Measurements from ENCODE around the gene U2SURP.

DNA sequence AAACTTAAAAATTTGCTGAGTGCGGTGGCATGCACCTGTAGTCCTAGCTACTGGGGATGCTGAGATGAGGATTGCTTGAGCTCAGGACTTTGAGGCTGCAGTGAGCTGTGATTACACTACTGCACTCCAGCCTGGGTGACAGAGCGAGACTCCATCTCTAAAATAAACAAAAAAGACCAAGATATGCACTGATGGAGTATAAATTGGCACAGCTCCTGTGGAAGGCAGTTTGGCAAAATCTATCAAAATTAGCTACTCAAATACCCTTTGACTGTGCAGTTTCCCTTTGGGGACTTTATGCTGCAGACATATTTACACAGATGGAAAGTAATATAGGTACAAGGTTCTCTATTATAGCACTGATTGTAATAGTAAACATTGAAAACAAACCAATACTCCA is 18.1 kb upstream of the U2SURP start:
- TF ChIP-seq, protein P1, sequence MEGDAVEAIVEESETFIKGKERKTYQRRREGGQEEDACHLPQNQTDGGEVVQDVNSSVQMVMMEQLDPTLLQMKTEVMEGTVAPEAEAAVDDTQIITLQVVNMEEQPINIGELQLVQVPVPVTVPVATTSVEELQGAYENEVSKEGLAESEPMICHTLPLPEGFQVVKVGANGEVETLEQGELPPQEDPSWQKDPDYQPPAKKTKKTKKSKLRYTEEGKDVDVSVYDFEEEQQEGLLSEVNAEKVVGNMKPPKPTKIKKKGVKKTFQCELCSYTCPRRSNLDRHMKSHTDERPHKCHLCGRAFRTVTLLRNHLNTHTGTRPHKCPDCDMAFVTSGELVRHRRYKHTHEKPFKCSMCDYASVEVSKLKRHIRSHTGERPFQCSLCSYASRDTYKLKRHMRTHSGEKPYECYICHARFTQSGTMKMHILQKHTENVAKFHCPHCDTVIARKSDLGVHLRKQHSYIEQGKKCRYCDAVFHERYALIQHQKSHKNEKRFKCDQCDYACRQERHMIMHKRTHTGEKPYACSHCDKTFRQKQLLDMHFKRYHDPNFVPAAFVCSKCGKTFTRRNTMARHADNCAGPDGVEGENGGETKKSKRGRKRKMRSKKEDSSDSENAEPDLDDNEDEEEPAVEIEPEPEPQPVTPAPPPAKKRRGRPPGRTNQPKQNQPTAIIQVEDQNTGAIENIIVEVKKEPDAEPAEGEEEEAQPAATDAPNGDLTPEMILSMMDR (IDR thresholded peaks at IDR 0.05): no peak
- no peak for TF ChIP-seq POLR2A (IDR thresholded peaks at IDR 0.05)
- no peak for TF ChIP-seq EP300 (IDR thresholded peaks at IDR 0.05)
- no peak for TF ChIP-seq POLR2AphosphoS5 (IDR thresholded peaks at IDR 0.05)

Data from upper lobe of left lung (tissue), 4 donors.